C1 segment of cervical spinal cord (tissue), 14 donors: Measurements from ENCODE around the gene ABCA1.
"Not testable (repeated sequence)": the region's sequence is repeated elsewhere in the genome, so short reads cannot be mapped to it uniquely, and the experiment has no call there.

Experiments used
- DNase-seq, 14 donors: peaks; one replicate each; lab custom pipeline; 2025; lab: John Stamatoyannopoulos, UW

Gene ABCA1

GRCh38 chr9:104944871-104945270 lies 16.9 kb upstream of the ABCA1 start:
- no peak for DNase-seq

- DNase-seq: no peak
Measured at GRCh38 chr9:104944356-104944755, 16.4 kb upstream of the ABCA1 start.

GRCh38 chr9:104941597-104941996 lies 13.6 kb upstream of the ABCA1 start:
- DNase-seq: no peak

GRCh38 chr9:104936291-104936690 lies 8.3 kb upstream of the ABCA1 start:
- no peak for DNase-seq

GRCh38 chr9:104935501-104935810 lies 7.5 kb upstream of the ABCA1 start:
- not testable (repeated sequence) for DNase-seq

GRCh38 chr9:104934691-104935500 lies 6.9 kb upstream of the ABCA1 start:
- DNase-seq: no peak

GRCh38 chr9:104933091-104933490 lies 5.1 kb upstream of the ABCA1 start:
- DNase-seq: not testable (repeated sequence)

GRCh38 chr9:104931256-104931655 lies 3.3 kb upstream of the ABCA1 start:
- DNase-seq: no peak

GRCh38 chr9:104927216-104927911 lies 591 bp downstream of the ABCA1 start:
- peak in 8 of 14 donors; percentile 28 to 72 (median 54) for DNase-seq

GRCh38 chr9:104923740-104924139 lies 4.2 kb downstream of the ABCA1 start:
- DNase-seq: no peak

GRCh38 chr9:104923289-104923688 lies 4.7 kb downstream of the ABCA1 start:
- DNase-seq: no peak

- DNase-seq: not testable (repeated sequence)
Measured at GRCh38 chr9:104922748-104923147, 5.2 kb downstream of the ABCA1 start.

- DNase-seq: no peak
Measured at GRCh38 chr9:104921067-104921741, 6.8 kb downstream of the ABCA1 start.

GRCh38 chr9:104915753-104916152 lies 12.2 kb downstream of the ABCA1 start:
- DNase-seq: peak in 1 of 14 donors; percentile 26

- DNase-seq: peak in 1 of 14 donors; percentile 20
Measured at GRCh38 chr9:104915049-104915448, 12.9 kb downstream of the ABCA1 start.

- DNase-seq: no peak
Measured at GRCh38 chr9:104914466-104914865, 13.5 kb downstream of the ABCA1 start.

GRCh38 chr9:104912606-104913005 lies 15.3 kb downstream of the ABCA1 start:
- DNase-seq: no peak

GRCh38 chr9:104911032-104911607 lies 16.8 kb downstream of the ABCA1 start:
- no peak for DNase-seq

GRCh38 chr9:104907278-104907951 lies 20.5 kb downstream of the ABCA1 start:
- no peak for DNase-seq

GRCh38 chr9:104906441-104907277 lies 21.3 kb downstream of the ABCA1 start:
- DNase-seq: peak in 2 of 14 donors; percentile 35 to 54

- DNase-seq: no peak
Measured at GRCh38 chr9:104905931-104906330, 22.0 kb downstream of the ABCA1 start.
